Fibroblast of lung (primary cell): ENCODE data around the gene BEST4. TPM values are rescaled to one million over a fixed set of nuclear protein-coding genes. Genes with fewer than 3 reads are reported as not detected.

ENCODE experiments used
- DNase-seq, 2 donors: peaks; one replicate each; pipeline versions ENCODE4 v3.0.0 to v3.0.0-alpha.2; 2010; ENCODE audit warnings: low read depth in 2 of 2
- H2AFZ ChIP-seq: 2 replicates; pipeline ENCODE4 v1.5.1; 2012; ENCODE audit warnings: low read length, control low read depth, inconsistent platforms
- H3K27ac ChIP-seq: 2 replicates; pipeline ENCODE4 v1.5.1; 2011; ENCODE audit warnings: low read length, control low read depth; ENCODE audit not compliant: insufficient read depth
- H3K27me3 ChIP-seq: 2 replicates; pipeline ENCODE4 v1.5.1; 2011; ENCODE audit warnings: mild to moderate bottlenecking, low read length; ENCODE audit not compliant: control insufficient read depth, insufficient read depth
- H3K36me3 ChIP-seq: 2 replicates; pipeline ENCODE4 v1.5.1; 2011; ENCODE audit warnings: low read length; ENCODE audit not compliant: control insufficient read depth, insufficient read depth
- H3K4me1 ChIP-seq: 2 replicates; pipeline ENCODE4 v1.5.1; 2011; ENCODE audit warnings: low read length; ENCODE audit not compliant: control insufficient read depth, insufficient read depth; ENCODE audit errors: extremely low read depth
- H3K4me2 ChIP-seq: 2 replicates; pipeline ENCODE4 v1.5.1; 2011; ENCODE audit warnings: low read length, control low read depth; ENCODE audit not compliant: insufficient read depth; ENCODE audit errors: extremely low read depth
- H3K4me3 ChIP-seq, 4 experiments: fragments of 200-600 bp in 1 of 4; sonication (generic) in 1 of 4; replicated peaks in 1 of 4; 2 replicates each; pipeline ENCODE4 v1.5.1; 2011 to 2016; ENCODE audit warnings: low read length in 4 of 4, low read depth in 3 of 4, mild to moderate bottlenecking in 3 of 4, control low read depth in 2 of 4, inconsistent platforms in 1 of 4, mixed read lengths in 1 of 4; ENCODE audit not compliant: insufficient read depth in 1 of 4; ENCODE audit errors: control extremely low read depth in 1 of 4
- H3K79me2 ChIP-seq: 2 replicates; pipeline ENCODE4 v1.5.1; 2012; ENCODE audit warnings: mild to moderate bottlenecking, low read length, inconsistent platforms; ENCODE audit not compliant: control insufficient read depth, insufficient read depth
- H3K9ac ChIP-seq: 2 replicates; pipeline ENCODE4 v1.5.1; 2011; ENCODE audit warnings: mild to moderate bottlenecking, low read length, control low read depth; ENCODE audit not compliant: insufficient read depth
- H3K9me3 ChIP-seq: 2 replicates; pipeline ENCODE4 v1.5.1; 2012; ENCODE audit warnings: low read depth, low read length; ENCODE audit not compliant: control insufficient read depth, insufficient read depth
- H4K20me1 ChIP-seq: 2 replicates; pipeline ENCODE4 v1.5.1; 2011; ENCODE audit warnings: low read length; ENCODE audit not compliant: control insufficient read depth, insufficient read depth; ENCODE audit errors: extremely low read depth
- CTCF ChIP-seq, 2 donors: IDR thresholded peaks in 1 of 2; conservative IDR thresholded peaks in 1 of 2; 1 replicate in 1 of 2; 2 replicates in 1 of 2; pipeline ENCODE4 v1.5.1; 2011 to 2012; ENCODE audit warnings: low read length in 2 of 2, control low read depth in 1 of 2, inconsistent platforms in 1 of 2, low read depth in 1 of 2, mild to moderate bottlenecking in 1 of 2
- EZH2 ChIP-seq: IDR thresholded peaks from 2 replicates; pipeline ENCODE4 v1.5.1; 2012; ENCODE audit warnings: low read length, control low read depth, mild to moderate bottlenecking; ENCODE audit errors: missing control alignments
- polyA plus RNA-seq, 2 donors: library from polyadenylated mRNA; depleted of rRNA in 1 of 2; stranded (reverse) in 1 of 2; unstranded in 1 of 2; fragments of >200 nt; gene quantifications; 2 replicates each; pipeline ENCODE4 v1.2.1, GENCODE V29; 2011 to 2012; ENCODE audit warnings: missing spikeins in 1 of 2
- total RNA-seq: library from RNA; depleted of rRNA; stranded (reverse); fragments of >200 nt; gene quantifications from 2 replicates; pipeline ENCODE4 v1.2.1, GENCODE V29; 2014

Gene BEST4
- total and polyA plus RNA-seq, 2 donors (not counting 1 experiment from before 2014, with no cell fraction given): 0.10 to 0.17 TPM

GRCh38 chr1:44803312-44804095 lies 15.5 kb upstream of the BEST4 start:
- H3K27me3 ChIP-seq: no peaks in the 10 kb centered on the region
- peaks cover 41% of the 10 kb centered on the region for H3K36me3 ChIP-seq
- H3K4me1 ChIP-seq: peaks cover 45% of the 10 kb centered on the region
- peaks cover 47% of the 10 kb centered on the region for H3K79me2 ChIP-seq
- no peak overlapping the region for H2AFZ ChIP-seq
- H3K27ac ChIP-seq: peak overlapping the region; percentile 51
- TF ChIP-seq CTCF (conservative IDR thresholded peaks at IDR 0.05 in 1 of 2, IDR thresholded peaks at IDR 0.05 in 1 of 2; ENCODE audit: low read depth in 1 of 2, low read length in 2 of 2): no peak
- TF ChIP-seq EZH2: no peak
- no peak for DNase-seq
- H3K9ac ChIP-seq: no peak overlapping the region
- no peaks in the 10 kb centered on the region for H4K20me1 ChIP-seq
- peak overlapping the region in 1 of 4 experiments; percentile 92 for H3K4me3 ChIP-seq
- H3K9me3 ChIP-seq: no peaks in the 10 kb centered on the region
- H3K4me2 ChIP-seq: peak overlapping the region; percentile 54

- Histone ChIP-seq H2AFZ (no peak overlapping the region), H3K9ac (no peak overlapping the region), H3K4me3 (peak overlapping the region in 2 of 4 experiments; percentile 11 to 92), H3K4me1 (peaks cover 41% of the 10 kb centered on the region), H3K36me3 (peaks cover 41% of the 10 kb centered on the region), H3K27ac (peak overlapping the region; percentile 51), H3K9me3 (no peaks in the 10 kb centered on the region), H4K20me1 (no peaks in the 10 kb centered on the region), H3K27me3 (no peaks in the 10 kb centered on the region), H3K79me2 (peaks cover 46% of the 10 kb centered on the region), H3K4me2 (peak overlapping the region; percentile 32)
- no peak for DNase-seq
- no peak for TF ChIP-seq CTCF (conservative IDR thresholded peaks at IDR 0.05 in 1 of 2, IDR thresholded peaks at IDR 0.05 in 1 of 2; ENCODE audit: low read depth in 1 of 2, low read length in 2 of 2)
- TF ChIP-seq EZH2: no peak
Measured at GRCh38 chr1:44803062-44803311, 15.0 kb upstream of the BEST4 start.

GRCh38 chr1:44802306-44803061 lies 14.5 kb upstream of the BEST4 start:
- Histone ChIP-seq H3K4me3 (peak overlapping the region; percentile 65 to 98 (median 93)), H3K27me3 (no peaks in the 10 kb centered on the region), H3K9me3 (no peaks in the 10 kb centered on the region), H2AFZ (no peak overlapping the region), H3K4me2 (peak overlapping the region; percentile 100), H4K20me1 (no peaks in the 10 kb centered on the region), H3K79me2 (peaks cover 46% of the 10 kb centered on the region), H3K9ac (peak overlapping the region; percentile 55), H3K4me1 (peaks cover 39% of the 10 kb centered on the region), H3K36me3 (peaks cover 41% of the 10 kb centered on the region), H3K27ac (peak overlapping the region; percentile 81)
- TF ChIP-seq CTCF (conservative IDR thresholded peaks at IDR 0.05 in 1 of 2, IDR thresholded peaks at IDR 0.05 in 1 of 2; ENCODE audit: low read depth in 1 of 2, low read length in 2 of 2) (no peak), EZH2 (no peak)
- no peak for DNase-seq
